ENCODE data around the gene ATG10.
"Not testable (repeated sequence)": the region's sequence is repeated elsewhere in the genome, so short reads cannot be mapped to it uniquely, and the experiment has no call there.

The ATG10 gene

GRCh38 chr5:81983148-81983547 is 11.3 kb downstream of the ATG10 start:
- DNase-seq = not testable (repeated sequence)

- DNase-seq = not testable (repeated sequence)
These were observed 11.7 kb downstream of the ATG10 start for GRCh38 chr5:81983563-81983962.

- DNase-seq = no peak
These were observed 14.3 kb downstream of the ATG10 start for GRCh38 chr5:81986126-81986525.

- DNase-seq = no peak
These were observed 17.4 kb downstream of the ATG10 start for GRCh38 chr5:81989204-81989603.

- DNase-seq = no peak
These were observed 22.9 kb downstream of the ATG10 start for GRCh38 chr5:81994679-81995078.

- peak; percentile 46 for DNase-seq
These were observed 23.6 kb downstream of the ATG10 start for GRCh38 chr5:81995407-81995806.

- DNase-seq = no peak
These were observed 32.7 kb downstream of the ATG10 start for GRCh38 chr5:82004511-82004910.

DNA sequence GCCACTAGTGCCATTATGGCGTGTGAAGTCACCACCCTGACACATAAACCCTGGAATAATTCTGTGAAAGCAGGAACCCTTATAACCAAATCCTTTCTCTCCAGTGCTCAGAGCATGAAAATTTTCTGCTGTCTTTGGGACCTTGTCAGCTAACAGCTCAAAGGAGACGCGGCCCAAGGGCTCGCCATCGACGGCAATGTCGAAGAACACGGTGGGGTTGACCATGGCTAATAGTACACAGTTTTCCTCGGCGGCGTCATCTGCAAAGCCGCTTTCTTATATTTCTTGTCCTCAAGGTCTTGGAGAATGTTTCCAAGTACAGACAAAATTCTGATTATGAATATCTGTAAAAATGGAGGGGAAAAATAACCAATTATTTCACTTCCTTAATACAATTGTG is 38.0 kb downstream of the ATG10 start:
- DNase-seq = not testable (repeated sequence)

GRCh38 chr5:82010696-82011095 is 38.9 kb downstream of the ATG10 start:
- no peak for DNase-seq

DNA sequence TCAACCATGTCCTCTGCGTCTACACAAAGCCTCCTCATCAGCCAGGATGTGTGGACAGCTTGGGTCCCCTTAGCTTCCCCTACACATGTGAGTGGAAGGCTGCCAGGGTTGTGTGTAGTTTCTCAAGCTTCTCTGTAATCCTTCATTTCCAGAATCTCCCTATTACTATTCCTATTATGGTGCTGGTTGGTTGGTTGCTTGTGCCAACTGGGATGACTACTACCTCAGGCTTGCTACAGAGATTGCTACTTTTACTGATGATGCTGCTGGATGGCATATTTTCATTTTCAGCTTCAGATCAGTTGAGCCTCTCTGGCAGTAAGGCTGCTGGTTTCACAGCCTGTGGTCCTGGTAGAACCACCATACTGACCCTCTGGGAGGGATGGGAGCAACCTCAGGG is 39.9 kb downstream of the ATG10 start:
- no peak for DNase-seq

- not testable (repeated sequence) for DNase-seq
These were observed 42.8 kb downstream of the ATG10 start for GRCh38 chr5:82014644-82015043.

- peak; percentile 46 for DNase-seq
These were observed 46.6 kb downstream of the ATG10 start for GRCh38 chr5:82018462-82018861.

GRCh38 chr5:82019342-82020138 is 47.7 kb downstream of the ATG10 start:
- peak; percentile 26 for DNase-seq

GRCh38 chr5:82022499-82022898 is 50.7 kb downstream of the ATG10 start:
- no peak for DNase-seq

DNA sequence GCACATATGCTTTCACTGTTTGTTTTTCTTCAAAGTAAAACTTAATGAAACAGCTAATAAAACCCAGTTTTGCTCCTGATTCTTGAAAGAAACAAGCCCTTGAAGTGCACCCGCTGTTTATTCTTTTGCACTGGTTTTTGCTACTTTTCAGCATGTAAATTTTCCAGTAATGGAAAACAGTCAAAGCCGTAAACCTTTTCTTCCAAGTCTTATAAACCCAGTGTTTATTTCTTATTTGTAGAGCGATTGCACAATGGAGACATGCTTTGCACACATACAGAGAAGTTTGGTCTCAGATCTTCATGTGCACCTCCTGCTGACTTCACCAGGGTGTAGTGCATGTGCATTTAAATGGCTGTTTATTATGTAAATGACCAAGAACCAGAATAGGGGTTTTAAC is 51.8 kb downstream of the ATG10 start:
- no peak for DNase-seq

- DNase-seq = no peak
These were observed 59.6 kb downstream of the ATG10 start for GRCh38 chr5:82031220-82032119.

GRCh38 chr5:82042894-82043293 is 71.1 kb downstream of the ATG10 start:
- not testable (repeated sequence) for DNase-seq

- DNase-seq = no peak
These were observed 72.2 kb downstream of the ATG10 start for GRCh38 chr5:82044010-82044409.

DNA sequence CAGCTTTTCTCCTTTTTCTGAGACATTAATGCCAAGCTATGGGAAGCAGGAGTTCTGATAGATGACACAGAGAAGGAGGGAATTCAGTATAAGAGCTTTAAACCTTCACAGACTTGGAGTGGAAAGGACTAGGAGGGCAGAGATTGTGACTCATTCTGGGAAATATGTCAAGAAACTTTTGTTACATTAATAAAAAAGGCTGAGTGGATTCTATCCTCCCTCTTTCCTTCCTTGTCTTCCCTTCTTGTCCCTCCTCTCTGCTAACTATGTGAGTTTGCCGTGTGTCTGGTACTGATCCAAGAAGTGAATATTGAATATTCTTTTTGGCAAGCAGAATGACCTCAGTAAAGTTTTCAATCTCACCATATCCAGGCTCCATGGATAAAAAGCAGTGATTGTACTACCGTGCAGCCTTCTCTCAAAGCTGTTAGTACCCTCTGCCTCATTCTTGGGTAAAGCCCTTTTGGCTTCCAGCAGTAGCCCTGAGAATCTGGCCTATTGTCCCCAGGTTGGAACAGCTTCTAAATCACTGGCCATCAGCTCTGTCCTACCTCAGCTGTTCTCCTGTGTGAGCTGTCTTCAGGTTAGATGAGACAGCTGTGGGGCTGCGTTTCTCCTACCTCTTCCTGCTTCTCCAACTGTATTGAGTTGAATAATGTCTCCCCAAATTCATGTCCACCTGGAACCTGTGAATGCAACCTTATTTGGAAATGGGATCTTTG is 73.9 kb downstream of the ATG10 start:
- no peak for DNase-seq

DNA sequence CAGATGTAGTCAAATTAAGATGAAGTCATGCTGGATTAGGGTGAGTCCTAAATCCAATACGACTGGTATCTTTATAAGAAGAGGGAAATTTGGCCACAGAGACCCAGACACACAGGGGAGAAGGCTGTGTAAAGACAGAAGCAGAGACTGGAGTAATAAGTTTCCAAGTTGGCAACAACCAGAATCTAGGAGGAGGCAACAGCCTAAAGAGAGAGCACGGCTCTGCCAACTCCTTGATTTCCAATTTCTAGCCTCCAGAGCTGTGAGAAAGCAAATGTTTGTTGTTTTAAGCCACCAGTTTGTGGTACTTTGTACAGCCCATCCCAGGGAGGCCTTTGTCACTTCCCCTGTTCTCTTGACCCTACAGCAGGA is 74.4 kb downstream of the ATG10 start:
- no peak for DNase-seq

DNA sequence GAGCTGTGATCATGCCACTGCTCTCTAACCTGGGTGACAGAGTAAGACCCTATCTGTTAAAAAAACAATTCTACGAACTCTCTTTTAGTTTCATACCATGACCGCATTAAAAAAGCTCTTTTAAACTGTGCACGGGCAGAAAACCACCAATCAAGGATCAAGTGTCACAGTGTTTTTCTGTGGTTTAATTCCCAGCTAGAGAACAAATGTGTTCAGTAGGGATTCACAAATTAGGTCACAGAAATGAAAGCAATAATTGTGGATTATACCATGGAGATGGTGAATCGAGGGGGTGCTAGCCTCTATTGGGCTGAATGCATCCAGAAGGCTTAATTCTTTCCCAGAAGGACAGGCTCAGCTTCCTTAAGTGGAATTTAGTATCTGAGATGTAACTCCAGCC is 79.1 kb downstream of the ATG10 start:
- DNase-seq = no peak

GRCh38 chr5:82054004-82054710 is 82.3 kb downstream of the ATG10 start:
- no peak for DNase-seq

GRCh38 chr5:82057051-82057450 is 85.2 kb downstream of the ATG10 start:
- no peak for DNase-seq
